Measurements from ENCODE around the gene SRPRB.

DNA sequence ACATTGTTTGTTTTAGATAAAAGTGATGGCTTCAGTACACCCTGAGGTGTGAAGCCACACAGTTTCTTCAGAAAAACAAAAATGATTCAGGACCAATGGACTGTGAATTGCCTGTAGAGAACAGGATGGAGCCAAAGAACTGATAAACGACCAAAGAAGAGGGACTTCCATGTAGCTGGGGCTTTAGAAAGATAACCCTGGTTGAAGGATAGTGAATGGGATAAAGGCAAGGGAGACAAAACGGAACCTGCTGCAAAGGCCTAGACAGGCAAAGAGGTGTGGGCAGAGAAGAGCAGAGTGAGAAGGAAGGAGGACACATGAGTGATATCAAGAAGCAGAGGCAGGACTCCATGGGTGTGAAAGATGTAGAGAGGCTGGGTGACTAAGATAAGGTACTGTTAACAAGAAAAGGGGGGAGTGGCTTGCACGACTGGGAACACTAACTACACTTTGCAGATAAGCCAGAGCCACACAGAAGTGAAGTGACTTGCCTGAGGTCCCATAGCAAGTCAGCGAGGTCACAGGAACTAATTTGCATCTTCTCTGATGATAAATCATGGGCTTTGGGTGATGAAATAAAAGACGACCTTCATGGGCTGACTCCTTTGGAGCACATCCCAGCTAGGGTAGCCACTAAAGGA is 45.8 kb downstream of the SRPRB start:
- TF ChIP-seq, protein P1, sequence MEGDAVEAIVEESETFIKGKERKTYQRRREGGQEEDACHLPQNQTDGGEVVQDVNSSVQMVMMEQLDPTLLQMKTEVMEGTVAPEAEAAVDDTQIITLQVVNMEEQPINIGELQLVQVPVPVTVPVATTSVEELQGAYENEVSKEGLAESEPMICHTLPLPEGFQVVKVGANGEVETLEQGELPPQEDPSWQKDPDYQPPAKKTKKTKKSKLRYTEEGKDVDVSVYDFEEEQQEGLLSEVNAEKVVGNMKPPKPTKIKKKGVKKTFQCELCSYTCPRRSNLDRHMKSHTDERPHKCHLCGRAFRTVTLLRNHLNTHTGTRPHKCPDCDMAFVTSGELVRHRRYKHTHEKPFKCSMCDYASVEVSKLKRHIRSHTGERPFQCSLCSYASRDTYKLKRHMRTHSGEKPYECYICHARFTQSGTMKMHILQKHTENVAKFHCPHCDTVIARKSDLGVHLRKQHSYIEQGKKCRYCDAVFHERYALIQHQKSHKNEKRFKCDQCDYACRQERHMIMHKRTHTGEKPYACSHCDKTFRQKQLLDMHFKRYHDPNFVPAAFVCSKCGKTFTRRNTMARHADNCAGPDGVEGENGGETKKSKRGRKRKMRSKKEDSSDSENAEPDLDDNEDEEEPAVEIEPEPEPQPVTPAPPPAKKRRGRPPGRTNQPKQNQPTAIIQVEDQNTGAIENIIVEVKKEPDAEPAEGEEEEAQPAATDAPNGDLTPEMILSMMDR (IDR thresholded peaks at IDR 0.05) = no peak
- no peak for TF ChIP-seq POLR2A (IDR thresholded peaks at IDR 0.05)

Measured in testis (tissue), 2 donors.